HL-60 (cell line): ENCODE data around the gene RBM33.

Experiments
- DNase-seq, 2 experiments: peaks; one replicate each; pipeline ENCODE4 v3.0.0-alpha.2; 2010 to 2020; ENCODE audit warnings: low read depth in 1 of 2, low spot score in 1 of 2
- H3K27ac ChIP-seq: fragments of 250-450 bp; sonication (Bioruptor Pico); replicated peaks from 2 replicates; pipeline ENCODE4 v1.5.1; 2020; ENCODE audit warnings: mild to moderate bottlenecking, moderate library complexity
- H3K27me3 ChIP-seq: fragments of 250-450 bp; sonication (Bioruptor Pico); 2 replicates; pipeline ENCODE4 v1.5.1; 2021; ENCODE audit warnings: mild to moderate bottlenecking, moderate library complexity; ENCODE audit not compliant: insufficient read depth, poor library complexity, severe bottlenecking
- H3K4me3 ChIP-seq: replicated peaks from 2 replicates; pipeline ENCODE4 v1.5.1; 2011; ENCODE audit warnings: mild to moderate bottlenecking, control low read depth, low read length; ENCODE audit not compliant: insufficient read depth
- CTCF ChIP-seq: IDR thresholded peaks from one replicate; pipeline ENCODE4 v1.5.1; 2011; ENCODE audit warnings: low read length, control low read depth, inconsistent platforms; ENCODE audit not compliant: insufficient read depth
- GABPA ChIP-seq: IDR thresholded peaks from 2 replicates; pipeline ENCODE4 v1.6.1; 2012; ENCODE audit warnings: low read depth
- POLR2AphosphoS5 ChIP-seq: IDR thresholded peaks from 2 replicates; pipeline ENCODE4 v1.6.1; 2012; ENCODE audit warnings: low read depth
- SPI1 ChIP-seq: IDR thresholded peaks from 2 replicates; pipeline ENCODE4 v1.6.1; 2012; ENCODE audit warnings: low read depth, mild to moderate bottlenecking, borderline replicate concordance
- TF ChIP-seq, protein P1 (sequence below): IDR thresholded peaks from 2 replicates; pipeline ENCODE4 v1.6.1; 2012; ENCODE audit warnings: low read depth; ENCODE audit not compliant: insufficient replicate concordance

Gene RBM33

DNA sequence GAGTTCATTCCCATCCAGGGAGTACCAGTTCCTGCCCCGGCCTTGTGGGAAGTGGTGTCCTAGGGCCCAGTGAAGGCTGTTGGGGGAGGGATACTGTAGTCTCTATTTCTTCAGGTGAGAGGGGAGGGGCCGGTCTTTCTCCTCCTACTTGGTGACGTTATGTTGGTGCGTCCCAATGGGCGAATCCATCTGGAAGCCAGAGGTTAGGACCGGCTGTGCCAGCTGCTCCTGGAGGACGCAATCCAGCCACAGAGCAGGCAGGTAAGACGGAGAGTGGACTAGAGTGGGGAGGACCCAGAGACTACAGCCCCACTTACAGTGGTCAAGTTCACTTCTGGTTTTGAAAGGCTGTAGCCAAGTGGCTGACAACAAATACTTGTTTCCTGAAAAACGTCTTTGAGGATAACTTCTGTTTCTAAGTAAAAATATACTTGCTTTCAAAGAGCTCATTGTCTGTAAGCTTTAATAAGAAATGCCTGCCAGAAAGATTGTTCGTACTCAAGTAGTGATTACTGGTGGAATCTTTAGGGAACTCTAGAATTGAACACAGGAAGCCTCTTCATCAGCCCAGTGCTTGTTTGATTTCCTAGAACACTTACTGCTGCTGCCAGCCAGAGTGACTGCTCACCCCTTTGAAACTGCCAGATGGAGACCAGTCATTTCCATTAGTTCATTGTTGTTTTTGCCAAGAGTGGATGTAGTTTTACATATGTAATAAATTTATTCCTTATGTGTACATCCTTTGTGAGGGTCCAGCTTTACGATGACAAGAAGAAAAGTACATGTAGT lies 25.4 kb downstream of the RBM33 start:
- TF ChIP-seq GABPA (no peak), SPI1 (no peak), CTCF (no peak), POLR2AphosphoS5 (no peak)
- TF ChIP-seq, protein P1, sequence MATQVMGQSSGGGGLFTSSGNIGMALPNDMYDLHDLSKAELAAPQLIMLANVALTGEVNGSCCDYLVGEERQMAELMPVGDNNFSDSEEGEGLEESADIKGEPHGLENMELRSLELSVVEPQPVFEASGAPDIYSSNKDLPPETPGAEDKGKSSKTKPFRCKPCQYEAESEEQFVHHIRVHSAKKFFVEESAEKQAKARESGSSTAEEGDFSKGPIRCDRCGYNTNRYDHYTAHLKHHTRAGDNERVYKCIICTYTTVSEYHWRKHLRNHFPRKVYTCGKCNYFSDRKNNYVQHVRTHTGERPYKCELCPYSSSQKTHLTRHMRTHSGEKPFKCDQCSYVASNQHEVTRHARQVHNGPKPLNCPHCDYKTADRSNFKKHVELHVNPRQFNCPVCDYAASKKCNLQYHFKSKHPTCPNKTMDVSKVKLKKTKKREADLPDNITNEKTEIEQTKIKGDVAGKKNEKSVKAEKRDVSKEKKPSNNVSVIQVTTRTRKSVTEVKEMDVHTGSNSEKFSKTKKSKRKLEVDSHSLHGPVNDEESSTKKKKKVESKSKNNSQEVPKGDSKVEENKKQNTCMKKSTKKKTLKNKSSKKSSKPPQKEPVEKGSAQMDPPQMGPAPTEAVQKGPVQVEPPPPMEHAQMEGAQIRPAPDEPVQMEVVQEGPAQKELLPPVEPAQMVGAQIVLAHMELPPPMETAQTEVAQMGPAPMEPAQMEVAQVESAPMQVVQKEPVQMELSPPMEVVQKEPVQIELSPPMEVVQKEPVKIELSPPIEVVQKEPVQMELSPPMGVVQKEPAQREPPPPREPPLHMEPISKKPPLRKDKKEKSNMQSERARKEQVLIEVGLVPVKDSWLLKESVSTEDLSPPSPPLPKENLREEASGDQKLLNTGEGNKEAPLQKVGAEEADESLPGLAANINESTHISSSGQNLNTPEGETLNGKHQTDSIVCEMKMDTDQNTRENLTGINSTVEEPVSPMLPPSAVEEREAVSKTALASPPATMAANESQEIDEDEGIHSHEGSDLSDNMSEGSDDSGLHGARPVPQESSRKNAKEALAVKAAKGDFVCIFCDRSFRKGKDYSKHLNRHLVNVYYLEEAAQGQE, result no peak
- no peak for DNase-seq
- no peaks in the 10 kb centered on the region for H3K27me3 ChIP-seq
- no peak overlapping the region for H3K27ac ChIP-seq
- H3K4me3 ChIP-seq, result no peak overlapping the region

DNA sequence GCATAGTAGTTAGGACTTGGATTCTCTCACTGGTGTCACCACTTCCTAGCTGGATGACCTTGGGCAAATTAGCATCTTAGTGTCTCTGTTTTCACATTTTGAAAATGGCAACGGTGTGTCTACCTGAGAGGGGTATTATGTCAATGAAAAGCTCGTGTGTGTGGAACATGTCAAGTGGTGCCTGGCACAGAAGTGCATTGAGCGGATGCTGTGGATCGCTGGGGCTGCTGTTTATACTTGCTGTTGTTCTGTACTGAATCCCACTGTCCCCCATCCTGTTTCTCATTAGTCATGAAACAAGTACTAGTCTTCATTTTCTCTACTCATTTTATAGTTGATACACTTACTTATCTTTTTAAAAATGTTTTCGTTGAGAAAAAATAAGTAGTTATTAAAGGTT lies 26.1 kb downstream of the RBM33 start:
- no peaks in the 10 kb centered on the region for H3K27me3 ChIP-seq
- TF ChIP-seq, protein P1, result no peak
- no peak for TF ChIP-seq POLR2AphosphoS5
- no peak for TF ChIP-seq CTCF
- TF ChIP-seq GABPA, result no peak
- no peak for TF ChIP-seq SPI1
- H3K27ac ChIP-seq, result no peak overlapping the region
- no peak overlapping the region for H3K4me3 ChIP-seq
- no peak for DNase-seq

DNA sequence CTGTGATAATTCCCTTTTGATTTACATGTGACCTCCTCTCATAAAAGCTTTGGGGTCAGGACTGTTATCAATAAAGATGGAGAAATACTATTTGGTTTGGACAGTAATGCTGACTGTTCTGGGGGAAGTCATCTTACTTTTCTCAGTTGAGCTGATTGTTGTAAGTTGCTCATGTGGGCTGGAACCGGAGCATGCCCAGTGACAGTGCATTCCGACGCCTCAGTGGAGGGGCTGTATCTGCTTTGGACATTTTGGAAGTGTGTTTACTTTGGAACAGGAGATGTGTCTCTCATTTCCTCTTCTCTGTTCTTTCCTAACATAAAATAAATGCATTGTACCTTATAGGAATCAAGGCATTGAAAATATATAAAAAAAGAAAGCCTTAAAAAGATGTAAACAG lies 30.1 kb downstream of the RBM33 start:
- no peaks in the 10 kb centered on the region for H3K27me3 ChIP-seq
- H3K4me3 ChIP-seq, result no peak overlapping the region
- H3K27ac ChIP-seq, result no peak overlapping the region
- TF ChIP-seq GABPA (no peak), POLR2AphosphoS5 (no peak), SPI1 (no peak), CTCF (no peak)
- TF ChIP-seq, protein P1, result no peak
- DNase-seq, result no peak
